Measurements from ENCODE around the gene ARFRP1.

Gene ARFRP1

GRCh38 chr20:63707558-63708300 lies at the start of gene ARFRP1, which contains the start of gene ZGPAT:
TSS of gene ARFRP1 (minus strand) at chr20:63707976. CDS start at chr20:63707091, 885 bp downstream.
TSS of gene ZGPAT (plus strand) at chr20:63708039. CDS start at chr20:63708581, 542 bp downstream.
- DNase-seq (ENCODE audit: low spot score) (peak; percentile 70), FAIRE-seq (no peak)

GRCh38 chr20:63756648-63756991 lies 48.8 kb upstream of the ARFRP1 start:
- no peak for FAIRE-seq
- no peak for DNase-seq (ENCODE audit: low spot score)

- DNase-seq (ENCODE audit: low spot score) (no peak), FAIRE-seq (no peak)
These were observed 48.3 kb upstream of the ARFRP1 start for GRCh38 chr20:63755933-63756647.

- DNase-seq (ENCODE audit: low spot score), result no peak
- FAIRE-seq, result no peak
These were observed 46.2 kb upstream of the ARFRP1 start for GRCh38 chr20:63754008-63754407.

GRCh38 chr20:63753381-63753780 lies 45.6 kb upstream of the ARFRP1 start:
- DNase-seq (ENCODE audit: low spot score) (no peak), FAIRE-seq (no peak)

GRCh38 chr20:63752411-63753101 lies 44.8 kb upstream of the ARFRP1 start:
- DNase-seq (ENCODE audit: low spot score) (no peak), FAIRE-seq (no peak)

GRCh38 chr20:63751471-63752271 lies 43.9 kb upstream of the ARFRP1 start:
- FAIRE-seq (no peak), DNase-seq (ENCODE audit: low spot score) (no peak)

- DNase-seq (ENCODE audit: low spot score) (no peak), FAIRE-seq (no peak)
These were observed 43.2 kb upstream of the ARFRP1 start for GRCh38 chr20:63750807-63751470.

- FAIRE-seq, result no peak
- DNase-seq (ENCODE audit: low spot score), result no peak
These were observed 42.1 kb upstream of the ARFRP1 start for GRCh38 chr20:63749597-63750508.

GRCh38 chr20:63748934-63749270 lies 41.1 kb upstream of the ARFRP1 start:
- DNase-seq (ENCODE audit: low spot score) (no peak), FAIRE-seq (no peak)

GRCh38 chr20:63748070-63748933 lies 40.5 kb upstream of the ARFRP1 start:
- DNase-seq (ENCODE audit: low spot score), result no peak
- FAIRE-seq, result no peak

GRCh38 chr20:63747622-63748069 lies 39.9 kb upstream of the ARFRP1 start:
- no peak for FAIRE-seq
- no peak for DNase-seq (ENCODE audit: low spot score)

- DNase-seq (ENCODE audit: low spot score), result no peak
- no peak for FAIRE-seq
These were observed 39.1 kb upstream of the ARFRP1 start for GRCh38 chr20:63746751-63747315.

- FAIRE-seq (no peak), DNase-seq (ENCODE audit: low spot score) (no peak)
These were observed 38.4 kb upstream of the ARFRP1 start for GRCh38 chr20:63745961-63746731.

GRCh38 chr20:63745424-63745805 lies 37.6 kb upstream of the ARFRP1 start:
- no peak for FAIRE-seq
- DNase-seq (ENCODE audit: low spot score), result no peak

- FAIRE-seq, result no peak
- DNase-seq (ENCODE audit: low spot score), result no peak
These were observed 37.0 kb upstream of the ARFRP1 start for GRCh38 chr20:63744574-63745423.

GRCh38 chr20:63744158-63744557 lies 36.4 kb upstream of the ARFRP1 start:
- DNase-seq (ENCODE audit: low spot score) (no peak), FAIRE-seq (no peak)

Data from RCC 7860 (cell line).